ENCODE results near the gene C6orf163. TPM values are rescaled to one million over a fixed set of nuclear protein-coding genes. Genes with fewer than 3 reads are reported as not detected.

Gene C6orf163
- total and polyA plus RNA-seq, 7 donors: 0.71 to 3.3 (median 2.9) TPM; not detected in 2

DNA sequence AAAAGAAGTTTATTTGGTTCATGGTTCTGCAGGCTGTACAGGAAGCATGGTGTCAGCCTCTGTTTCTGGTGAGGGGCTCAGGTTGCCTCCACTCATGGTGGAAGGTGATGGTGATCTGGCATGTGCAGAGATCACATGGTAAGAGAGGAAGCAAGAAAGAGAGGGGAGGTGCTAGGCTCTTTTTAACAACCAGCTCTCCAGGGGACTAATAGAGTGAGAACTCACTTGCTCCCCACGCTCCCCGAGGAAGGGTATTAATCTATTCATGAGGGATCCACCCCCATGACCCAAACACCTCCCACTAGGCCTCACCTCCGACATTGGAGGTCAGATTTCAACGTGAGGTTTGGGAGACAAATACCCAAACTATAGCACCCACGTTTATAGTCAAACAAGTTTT, 11.6 kb upstream of the C6orf163 start:
- H3K36me3 ChIP-seq: no peaks in the 10 kb centered on the region
- intact Hi-C loops (cut with DNase I): no loop called here
- 88 to 91% methylated on average over 5 of the region's 5 CpGs for WGBS, 2 donors
- no peak for DNase-seq
- no peaks in the 10 kb centered on the region for H3K9me3 ChIP-seq
- no peak overlapping the region for H3K27ac ChIP-seq
- H3K4me3 ChIP-seq: no peak overlapping the region
- no peaks in the 10 kb centered on the region for H3K4me1 ChIP-seq
- no peaks in the 10 kb centered on the region for H3K27me3 ChIP-seq
- no peak for TF ChIP-seq POLR2A (IDR thresholded peaks at IDR 0.05)
- no peak for TF ChIP-seq POLR2AphosphoS5 (IDR thresholded peaks at IDR 0.05)
- TF ChIP-seq EP300 (IDR thresholded peaks at IDR 0.05): no peak
- TF ChIP-seq, protein P1, sequence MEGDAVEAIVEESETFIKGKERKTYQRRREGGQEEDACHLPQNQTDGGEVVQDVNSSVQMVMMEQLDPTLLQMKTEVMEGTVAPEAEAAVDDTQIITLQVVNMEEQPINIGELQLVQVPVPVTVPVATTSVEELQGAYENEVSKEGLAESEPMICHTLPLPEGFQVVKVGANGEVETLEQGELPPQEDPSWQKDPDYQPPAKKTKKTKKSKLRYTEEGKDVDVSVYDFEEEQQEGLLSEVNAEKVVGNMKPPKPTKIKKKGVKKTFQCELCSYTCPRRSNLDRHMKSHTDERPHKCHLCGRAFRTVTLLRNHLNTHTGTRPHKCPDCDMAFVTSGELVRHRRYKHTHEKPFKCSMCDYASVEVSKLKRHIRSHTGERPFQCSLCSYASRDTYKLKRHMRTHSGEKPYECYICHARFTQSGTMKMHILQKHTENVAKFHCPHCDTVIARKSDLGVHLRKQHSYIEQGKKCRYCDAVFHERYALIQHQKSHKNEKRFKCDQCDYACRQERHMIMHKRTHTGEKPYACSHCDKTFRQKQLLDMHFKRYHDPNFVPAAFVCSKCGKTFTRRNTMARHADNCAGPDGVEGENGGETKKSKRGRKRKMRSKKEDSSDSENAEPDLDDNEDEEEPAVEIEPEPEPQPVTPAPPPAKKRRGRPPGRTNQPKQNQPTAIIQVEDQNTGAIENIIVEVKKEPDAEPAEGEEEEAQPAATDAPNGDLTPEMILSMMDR (IDR thresholded peaks at IDR 0.05): no peak

DNA sequence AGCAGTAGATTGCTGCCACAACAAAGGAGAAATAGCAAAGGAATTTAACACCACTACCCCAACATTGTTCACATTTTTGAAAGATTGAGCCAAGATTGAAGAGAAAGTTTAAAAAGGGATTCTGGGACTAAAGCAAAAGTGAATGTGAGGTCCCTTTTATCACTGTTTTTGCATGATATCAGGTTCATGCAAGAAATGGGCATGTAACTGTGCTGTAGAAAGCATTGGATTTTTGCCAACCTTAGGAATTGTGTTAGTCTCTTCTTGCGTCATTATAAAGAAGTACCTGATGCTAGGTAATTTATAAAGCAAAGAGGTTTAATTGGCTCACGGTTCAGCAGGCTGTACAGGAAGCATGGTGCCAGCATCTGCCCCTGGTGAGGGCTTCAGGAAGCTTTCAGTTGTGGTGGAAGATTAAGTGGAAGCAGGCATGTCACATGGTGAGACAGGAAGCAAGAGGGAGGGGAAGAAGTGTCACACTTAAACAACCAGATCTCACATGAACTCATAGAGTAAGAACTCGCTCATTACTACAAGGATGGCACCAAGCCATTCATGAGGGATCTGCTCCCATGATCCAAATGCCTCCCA, 10.9 kb upstream of the C6orf163 start:
- H3K9me3 ChIP-seq: no peaks in the 10 kb centered on the region
- TF ChIP-seq, protein P1 (IDR thresholded peaks at IDR 0.05): no peak
- TF ChIP-seq POLR2A (IDR thresholded peaks at IDR 0.05) (no peak), EP300 (IDR thresholded peaks at IDR 0.05) (no peak), POLR2AphosphoS5 (IDR thresholded peaks at IDR 0.05) (no peak)
- H3K27me3 ChIP-seq: no peaks in the 10 kb centered on the region
- no peak overlapping the region for H3K4me3 ChIP-seq
- no peaks in the 10 kb centered on the region for H3K36me3 ChIP-seq
- intact Hi-C loops (cut with DNase I): no loop called here
- WGBS, 2 donors: 57 to 78% methylated on average over 3 of the region's 3 CpGs
- DNase-seq: no peak
- H3K27ac ChIP-seq: no peak overlapping the region
- no peaks in the 10 kb centered on the region for H3K4me1 ChIP-seq

DNA sequence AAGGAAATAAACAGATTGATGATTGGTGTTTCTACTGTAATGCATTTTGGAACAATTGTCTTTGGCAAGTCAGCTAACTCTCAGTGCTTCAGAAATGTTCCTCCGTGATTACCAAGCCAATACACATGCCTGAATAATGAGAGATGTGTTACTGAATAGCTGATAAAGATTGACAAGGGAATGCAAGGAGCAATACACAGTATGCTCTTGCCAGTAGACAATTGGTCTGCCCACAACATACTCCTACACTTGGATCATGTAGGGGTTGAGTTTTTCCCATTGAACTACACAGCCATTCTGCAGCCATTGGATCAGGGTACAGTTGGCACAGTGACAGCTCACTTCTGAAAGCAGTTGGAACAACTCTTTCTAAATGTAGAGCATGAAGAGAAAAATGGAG, 9.9 kb upstream of the C6orf163 start:
- Histone ChIP-seq H3K36me3 (no peaks in the 10 kb centered on the region), H3K9me3 (no peaks in the 10 kb centered on the region), H3K4me3 (no peak overlapping the region), H3K27me3 (no peaks in the 10 kb centered on the region), H3K27ac (no peak overlapping the region), H3K4me1 (no peaks in the 10 kb centered on the region)
- TF ChIP-seq, protein P1 (IDR thresholded peaks at IDR 0.05): no peak
- TF ChIP-seq POLR2A (IDR thresholded peaks at IDR 0.05): no peak
- intact Hi-C loops (cut with DNase I): no loop called here
- no peak for DNase-seq
- WGBS, 2 donors: 97 to 98% methylated on average over 1 of the region's 1 CpG

GRCh38 chr6:87336367-87336766, 8.2 kb upstream of the C6orf163 start:
- intact Hi-C loops (cut with DNase I): no loop called here

More at GRCh38 chr6:87336367-87336766, 8.2 kb upstream of the C6orf163 start:
- no peaks in the 10 kb centered on the region for H3K9me3 ChIP-seq
- TF ChIP-seq, protein P1 (IDR thresholded peaks at IDR 0.05): no peak
- no peak for TF ChIP-seq POLR2A (IDR thresholded peaks at IDR 0.05)
- TF ChIP-seq EP300 (IDR thresholded peaks at IDR 0.05): no peak
- no peak for TF ChIP-seq POLR2AphosphoS5 (IDR thresholded peaks at IDR 0.05)
- 93 to 94% methylated on average over 4 of the region's 4 CpGs for WGBS, 2 donors
- no peaks in the 10 kb centered on the region for H3K36me3 ChIP-seq
- no peak overlapping the region for H3K27ac ChIP-seq
- H3K27me3 ChIP-seq: no peaks in the 10 kb centered on the region
- H3K4me1 ChIP-seq: no peaks in the 10 kb centered on the region
- H3K4me3 ChIP-seq: no peak overlapping the region
- DNase-seq: no peak
